K562 (cell line): ENCODE results near the gene POLR3GL. TPM values are rescaled to one million over a fixed set of nuclear protein-coding genes. Genes with fewer than 3 reads are reported as not detected.

Source experiments
- ASH1L ChIP-seq: fragments of 450-650 bp; IDR thresholded peaks from 2 replicates; pipeline ENCODE4 v1.6.1; 2018; ENCODE audit warnings: borderline replicate concordance, mild to moderate bottlenecking, low read depth; ENCODE audit not compliant: partially characterized antibody
- BCL6 ChIP-seq: fragments of 250-450 bp; sonication (Bioruptor Pico); IDR thresholded peaks from 2 replicates; pipeline ENCODE4 v1.4.0; 2020
- CREB1 ChIP-seq, 2 experiments: sonication (generic) in 1 of 2; formaldehyde crosslinking in 1 of 2; IDR thresholded peaks; 2 replicates each; pipeline versions ENCODE4 v1.6.1 to v1.8.0; 2012 to 2022; ENCODE audit warnings: inconsistent platforms in 1 of 2, mild to moderate bottlenecking in 1 of 2, missing genetic modification reagents in 1 of 2, moderate library complexity in 1 of 2
- DACH1 ChIP-seq: fragments of 450-650 bp; IDR thresholded peaks from 2 replicates; pipeline ENCODE4 v1.6.1; 2018; ENCODE audit not compliant: partially characterized antibody
- EP300 ChIP-seq: IDR thresholded peaks from 2 replicates; pipeline ENCODE4 v1.6.1; 2012; ENCODE audit warnings: low read length, improper control_type of control experiment
- ETV6 ChIP-seq, 3 experiments: fragments of 150-350 bp in 1 of 3; sonication (generic) in 1 of 3; formaldehyde crosslinking in 1 of 3; IDR thresholded peaks; 2 replicates each; pipeline versions ENCODE4 v1.6.1 to v1.8.0; 2014 to 2022; ENCODE audit warnings: borderline replicate concordance in 2 of 3, low read depth in 2 of 3, antibody characterized with exemption in 1 of 3, low read length in 1 of 3, mild to moderate bottlenecking in 1 of 3, missing genetic modification reagents in 1 of 3
- FOXK2 ChIP-seq, 2 experiments: fragments of 450-650 bp; IDR thresholded peaks in 1 of 2; conservative IDR thresholded peaks in 1 of 2; 2 replicates each; pipeline ENCODE4 v1.6.1; 2016; ENCODE audit warnings: low read depth in 2 of 2, mild to moderate bottlenecking in 1 of 2
- HDAC1 ChIP-seq, 2 experiments: fragments of 450-650 bp; IDR thresholded peaks; 2 replicates each; pipeline ENCODE4 v1.6.1; 2016 to 2017; ENCODE audit warnings: inconsistent platforms in 1 of 2, mild to moderate bottlenecking in 1 of 2, moderate library complexity in 1 of 2
- KDM4B ChIP-seq, 2 experiments: fragments of 450-650 bp in 1 of 2; sonication (generic) in 1 of 2; IDR thresholded peaks; 2 replicates each; pipeline ENCODE4 v1.6.1; 2016 to 2017; ENCODE audit warnings: borderline replicate concordance in 2 of 2, antibody characterized with exemption in 1 of 2, low read depth in 1 of 2, mild to moderate bottlenecking in 1 of 2
- MAFK ChIP-seq: IDR thresholded peaks from 2 replicates; pipeline ENCODE4 v1.6.1; 2011; ENCODE audit warnings: low read length, improper control_type of control experiment
- PCBP2 ChIP-seq: fragments of 200-400 bp; formaldehyde crosslinking; IDR thresholded peaks from 2 replicates; pipeline ENCODE4 v1.6.1; 2018; ENCODE audit warnings: low read length, low read depth, mild to moderate bottlenecking, moderate library complexity; ENCODE audit not compliant: poor library complexity, severe bottlenecking
- POLR2AphosphoS5 ChIP-seq: IDR thresholded peaks from 2 replicates; pipeline ENCODE4 v1.6.1; 2011; ENCODE audit warnings: mild to moderate bottlenecking, low read depth, low read length, moderate library complexity; ENCODE audit not compliant: control insufficient read depth, insufficient read depth
- RAD21 ChIP-seq, 2 experiments: fragments of 250-450 bp in 1 of 2; fragments of 450-650 bp in 1 of 2; sonication (Bioruptor Pico) in 1 of 2; formaldehyde crosslinking in 1 of 2; IDR thresholded peaks in 1 of 2; conservative IDR thresholded peaks in 1 of 2; 2 replicates each; pipeline versions ENCODE4 v1.4.0 to v1.8.0; 2020 to 2022; ENCODE audit warnings: mild to moderate bottlenecking in 2 of 2, moderate library complexity in 1 of 2
- RBBP5 ChIP-seq: fragments of 200-600 bp; sonication (generic); IDR thresholded peaks from 2 replicates; pipeline ENCODE4 v1.6.1; 2012; ENCODE audit warnings: borderline replicate concordance, mild to moderate bottlenecking, low read length, control low read depth, inconsistent platforms; ENCODE audit not compliant: insufficient read depth, poor library complexity, severe bottlenecking
- SP2 ChIP-seq: IDR thresholded peaks from 2 replicates; pipeline ENCODE4 v1.6.1; 2011; ENCODE audit warnings: mild to moderate bottlenecking, low read depth, low read length, moderate library complexity; ENCODE audit not compliant: poor library complexity, severe bottlenecking; ENCODE audit errors: extremely low read depth
- SREBF1 ChIP-seq: fragments of 150-350 bp; IDR thresholded peaks from 2 replicates; pipeline ENCODE4 v1.6.1; 2014; ENCODE audit warnings: antibody characterized with exemption, low read depth, low read length, borderline replicate concordance
- SUPT5H ChIP-seq: fragments of 450-650 bp; IDR thresholded peaks from 2 replicates; pipeline ENCODE4 v1.6.1; 2016
- TEAD1 ChIP-seq, 2 experiments: fragments of 450-650 bp in 1 of 2; sonication (generic) in 1 of 2; formaldehyde crosslinking; IDR thresholded peaks; 2 replicates each; pipeline versions ENCODE4 v1.4.0 to v1.8.0; 2020 to 2022; ENCODE audit warnings: mild to moderate bottlenecking in 2 of 2, missing genetic modification reagents in 1 of 2
- TSC22D4 ChIP-seq: fragments of 450-650 bp; IDR thresholded peaks from 2 replicates; pipeline ENCODE4 v1.6.1; 2016; ENCODE audit warnings: missing genetic modification characterization, missing biosample characterization, control low read depth
- ZBTB8A ChIP-seq: fragments of 450-650 bp; IDR thresholded peaks from 2 replicates; pipeline ENCODE4 v1.6.1; 2018; ENCODE audit warnings: mild to moderate bottlenecking, moderate library complexity; ENCODE audit not compliant: partially characterized antibody
- ZFP36 ChIP-seq: fragments of 150-350 bp; IDR thresholded peaks from 2 replicates; pipeline ENCODE4 v1.6.1; 2018; ENCODE audit warnings: low read length, low read depth; ENCODE audit not compliant: partially characterized antibody
- ZKSCAN8 ChIP-seq: fragments of 200-800 bp; sonication (Bioruptor generic); IDR thresholded peaks from 2 replicates; pipeline ENCODE4 v1.6.1; 2016; ENCODE audit warnings: missing genetic modification characterization, missing compliant biosample characterization
- ZNF445 ChIP-seq: fragments of 250-450 bp; sonication (Bioruptor Pico); IDR thresholded peaks from 2 replicates; pipeline ENCODE4 v1.4.0; 2020; ENCODE audit warnings: low read depth, mild to moderate bottlenecking, moderate library complexity
- ZNF699 ChIP-seq: fragments of 250-450 bp; sonication (Bioruptor Pico); IDR thresholded peaks from 2 replicates; pipeline ENCODE4 v1.8.0; 2021; ENCODE audit warnings: mild to moderate bottlenecking, moderate library complexity; ENCODE audit not compliant: insufficient replicate concordance
- ZNF79 ChIP-seq: fragments of 250-450 bp; sonication (Bioruptor Pico); IDR thresholded peaks from 2 replicates; pipeline ENCODE4 v1.4.0; 2020; ENCODE audit warnings: low read depth, mild to moderate bottlenecking, moderate library complexity
- polyA plus RNA-seq, 8 experiments: library from polyadenylated mRNA; depleted of rRNA in 4 of 8; stranded (reverse) in 5 of 8; unstranded in 3 of 8; fragments of >200 nt; fragmentation: Nextera tagmentation in 2 of 8; fragmentation: Illumina TruSeq in 1 of 8; extraction: Ambion mirVana in 2 of 8; extraction: Trizol in 1 of 8; gene quantifications; 2 replicates each; pipeline versions ENCODE4 v1.2.1 to v1.2.3, GENCODE V29; 2011 to 2014; ENCODE audit warnings: inconsistent platforms in 1 of 8, missing spikeins in 1 of 8
- total RNA-seq, 7 experiments: library from RNA; depleted of rRNA in 6 of 7; stranded (reverse); fragments of >200 nt in 6 of 7; fragmentation: Illumina TruSeq in 2 of 7; extraction: Trizol in 2 of 7; gene quantifications; 2 replicates each; pipeline versions ENCODE4 v1.2.1 to v1.2.3, GENCODE V29; 2011 to 2021; ENCODE audit warnings: low replicate concordance in 1 of 7
- TF ChIP-seq, protein P1 (sequence below): sonication (generic); formaldehyde crosslinking; IDR thresholded peaks from 2 replicates; pipeline ENCODE4 v1.8.1; 2023; ENCODE audit warnings: mild to moderate bottlenecking, missing genetic modification reagents, moderate library complexity

Gene POLR3GL
- total and polyA plus RNA-seq, 9 of the 15 experiments (the other 6 are each of a cell fraction or from before 2014, with no cell fraction given) = 14.6 to 48.4 (median 38.2) TPM

DNA sequence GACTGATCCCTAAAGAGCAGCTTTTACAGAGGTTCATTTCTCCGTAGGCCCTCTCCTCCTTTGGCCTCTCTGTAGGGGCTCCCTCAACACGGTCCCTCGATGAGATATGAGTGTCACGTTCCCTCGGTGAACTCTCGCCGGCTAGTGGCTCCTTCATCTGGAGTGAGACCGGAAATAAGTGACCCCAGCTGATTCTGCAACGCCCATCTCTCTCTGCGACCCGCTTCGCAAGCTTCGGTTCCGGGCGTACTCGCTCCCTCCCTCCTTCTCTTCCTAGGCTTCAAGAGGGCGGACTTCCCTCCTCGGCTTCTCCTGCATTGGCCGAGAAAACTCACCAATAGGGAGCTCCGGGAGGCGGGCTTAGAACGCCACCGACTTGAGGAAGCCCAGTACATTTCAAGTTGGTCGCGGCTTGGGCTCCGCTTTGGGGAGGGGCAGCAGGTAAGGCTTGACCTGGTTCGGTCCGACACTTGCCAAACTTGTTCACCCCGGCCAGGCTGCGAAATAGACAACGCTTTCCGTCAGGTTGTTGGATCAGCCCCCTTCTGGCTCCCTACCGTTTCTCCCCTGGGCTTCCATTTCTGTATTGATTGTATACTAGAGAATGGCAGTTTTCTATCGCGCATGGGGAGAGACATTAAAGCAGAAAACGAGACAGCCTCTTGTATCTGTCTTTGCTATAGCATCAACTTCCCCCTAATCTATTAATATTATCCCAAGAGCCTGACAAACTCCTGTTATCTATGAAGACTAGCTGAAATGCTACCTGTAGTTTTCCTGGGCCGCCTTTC lies at the start of gene POLR3GL, which contains the start of gene ANKRD34A (continued):
- peak; percentile 48 for TF ChIP-seq RBBP5
- TF ChIP-seq TSC22D4 = no peak
- TF ChIP-seq ZNF445 (CRISPR knock-in tag) = no peak
- TF ChIP-seq ASH1L = no peak
- no peak for TF ChIP-seq ZFP36
- TF ChIP-seq HDAC1 (IDR thresholded peaks at IDR 0.05) = peak in 1 of 2 experiments; percentile 49; a peak in 2 of 4 replicates
- no peak for TF ChIP-seq BCL6 (CRISPR knock-in tag)
- TF ChIP-seq FOXK2 (conservative IDR thresholded peaks at IDR 0.05 in 1 of 2, IDR thresholded peaks at IDR 0.05 in 1 of 2; ENCODE audit: low read depth in 2 of 2) = no peak
- peak; percentile 83 for TF ChIP-seq POLR2AphosphoS5
- no peak for TF ChIP-seq TEAD1 (CRISPR knock-in tag; IDR thresholded peaks at IDR 0.05)
- no peak for TF ChIP-seq ZBTB8A
- TF ChIP-seq SREBF1 = no peak
- no peak for TF ChIP-seq PCBP2
- TF ChIP-seq DACH1 = peak; percentile 77
- no peak for TF ChIP-seq ZKSCAN8 (CRISPR knock-in tag)
- peak; percentile 15 for TF ChIP-seq SP2
- TF ChIP-seq, protein P1, sequence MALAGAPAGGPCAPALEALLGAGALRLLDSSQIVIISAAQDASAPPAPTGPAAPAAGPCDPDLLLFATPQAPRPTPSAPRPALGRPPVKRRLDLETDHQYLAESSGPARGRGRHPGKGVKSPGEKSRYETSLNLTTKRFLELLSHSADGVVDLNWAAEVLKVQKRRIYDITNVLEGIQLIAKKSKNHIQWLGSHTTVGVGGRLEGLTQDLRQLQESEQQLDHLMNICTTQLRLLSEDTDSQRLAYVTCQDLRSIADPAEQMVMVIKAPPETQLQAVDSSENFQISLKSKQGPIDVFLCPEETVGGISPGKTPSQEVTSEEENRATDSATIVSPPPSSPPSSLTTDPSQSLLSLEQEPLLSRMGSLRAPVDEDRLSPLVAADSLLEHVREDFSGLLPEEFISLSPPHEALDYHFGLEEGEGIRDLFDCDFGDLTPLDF (CRISPR knock-in tag) = no peak; the same call in 1 of the 2 replicates
- TF ChIP-seq CREB1 (IDR thresholded peaks at IDR 0.05) = no peak
- 0 out of 2 replicates have a peak, but pooled peaks have one; percentile 4 for TF ChIP-seq CREB1 (CRISPR knock-in tag; IDR thresholded peaks at IDR 0.05)
- TF ChIP-seq EP300 = no peak
- TF ChIP-seq ZNF79 = no peak
- TF ChIP-seq ZNF699 = no peak
- peak; percentile 94 for TF ChIP-seq SUPT5H
- 0 out of 4 replicates have a peak, but pooled peaks of 1 of the 2 experiments have one; percentile 39 for TF ChIP-seq KDM4B (IDR thresholded peaks at IDR 0.05; ENCODE audit: borderline replicate concordance in 2 of 2, low read depth in 1 of 2)
- peak in 1 of 2 experiments; percentile 31; a peak in 1 of 4 replicates for TF ChIP-seq ETV6 (IDR thresholded peaks at IDR 0.05; ENCODE audit: borderline replicate concordance in 1 of 2, low read depth in 2 of 2, low read length in 1 of 2)
- TF ChIP-seq ETV6 (CRISPR knock-in tag; IDR thresholded peaks at IDR 0.05; ENCODE audit: borderline replicate concordance) = no peak
- TF ChIP-seq MAFK = no peak
- no peak for TF ChIP-seq RAD21 (CRISPR knock-in tag; conservative IDR thresholded peaks at IDR 0.05 in 1 of 2, IDR thresholded peaks at IDR 0.05 in 1 of 2)
